Activated CD8-positive, alpha-beta memory T cell treated with anti-CD3 and anti-CD28 coated beads for 1 hour (primary cell): ENCODE data around the gene LSM11.

Experiments used
- DNase-seq, 2 donors: peaks; one replicate each; pipeline ENCODE4 v3.0.0-alpha.2; 2020; ENCODE audit warnings: low read depth in 1 of 2; ENCODE audit errors: extremely low read depth in 1 of 2

LSM11 gene

DNA sequence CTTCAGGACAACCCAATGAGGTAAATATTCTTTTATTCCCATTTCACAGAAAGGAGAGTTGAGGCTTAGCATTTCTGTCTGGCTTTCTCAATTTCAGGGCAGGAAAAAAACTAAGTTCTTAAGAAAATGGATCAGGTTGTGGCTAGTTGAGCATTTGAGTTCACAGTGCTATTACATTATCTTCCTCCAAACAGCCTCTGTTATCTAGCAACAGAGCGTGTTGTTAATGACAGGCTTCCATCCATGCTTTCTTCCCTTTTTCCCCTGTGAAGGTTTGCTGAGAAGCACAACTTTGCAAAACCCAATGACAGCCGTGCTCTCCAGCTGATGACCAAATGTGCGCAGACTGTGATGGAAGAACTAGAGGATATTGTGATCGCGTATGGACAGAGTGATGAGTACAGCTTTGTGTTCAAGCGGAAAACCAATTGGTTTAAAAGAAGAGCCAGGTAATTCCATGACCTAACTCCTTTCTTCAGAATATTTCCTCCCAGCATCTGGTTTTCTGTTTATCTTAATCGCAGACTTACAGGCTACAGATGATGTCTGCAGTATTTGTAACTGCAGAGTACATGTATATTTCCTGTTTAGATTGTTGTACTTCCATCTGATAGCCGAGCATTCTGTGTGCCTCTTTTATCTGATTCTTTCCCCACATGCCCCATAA lies 10.8 kb upstream of the LSM11 start:
- no peak for DNase-seq

DNA sequence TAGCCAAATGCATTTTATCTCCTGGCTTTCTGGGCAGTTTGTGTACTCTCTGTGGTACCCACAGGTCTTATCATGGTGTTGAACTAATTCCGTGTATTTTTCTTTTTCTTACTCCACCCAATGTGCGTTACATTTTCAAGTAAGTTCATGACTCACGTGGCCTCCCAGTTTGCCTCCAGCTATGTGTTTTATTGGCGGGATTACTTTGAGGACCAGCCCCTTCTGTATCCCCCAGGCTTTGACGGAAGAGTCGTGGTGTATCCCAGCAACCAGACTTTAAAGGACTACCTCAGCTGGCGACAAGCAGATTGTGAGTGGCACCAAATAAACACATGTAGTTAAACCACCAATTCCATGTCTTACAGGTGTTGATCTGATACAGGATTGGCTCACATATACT lies 9.1 kb upstream of the LSM11 start:
- no peak for DNase-seq

DNA sequence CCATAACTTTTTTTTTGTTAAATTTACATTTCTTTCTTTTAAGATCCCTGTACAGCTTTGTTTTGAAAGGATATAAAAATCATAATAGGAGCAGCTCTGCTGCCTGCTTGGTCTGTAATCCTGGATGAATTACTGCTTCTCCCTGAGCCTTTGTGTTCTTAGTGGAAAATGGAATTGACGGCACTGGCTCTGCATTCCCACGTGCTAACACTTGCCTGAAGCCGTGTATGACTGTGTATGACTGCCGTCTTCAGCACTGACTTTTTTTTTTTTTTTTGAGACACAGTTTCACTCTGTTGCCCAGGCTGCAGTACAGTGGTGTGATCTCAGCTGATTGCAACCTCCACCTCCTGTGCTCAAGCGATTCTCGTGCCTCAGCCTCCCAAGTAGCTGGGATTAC lies 7.5 kb upstream of the LSM11 start:
- no peak for DNase-seq

DNA sequence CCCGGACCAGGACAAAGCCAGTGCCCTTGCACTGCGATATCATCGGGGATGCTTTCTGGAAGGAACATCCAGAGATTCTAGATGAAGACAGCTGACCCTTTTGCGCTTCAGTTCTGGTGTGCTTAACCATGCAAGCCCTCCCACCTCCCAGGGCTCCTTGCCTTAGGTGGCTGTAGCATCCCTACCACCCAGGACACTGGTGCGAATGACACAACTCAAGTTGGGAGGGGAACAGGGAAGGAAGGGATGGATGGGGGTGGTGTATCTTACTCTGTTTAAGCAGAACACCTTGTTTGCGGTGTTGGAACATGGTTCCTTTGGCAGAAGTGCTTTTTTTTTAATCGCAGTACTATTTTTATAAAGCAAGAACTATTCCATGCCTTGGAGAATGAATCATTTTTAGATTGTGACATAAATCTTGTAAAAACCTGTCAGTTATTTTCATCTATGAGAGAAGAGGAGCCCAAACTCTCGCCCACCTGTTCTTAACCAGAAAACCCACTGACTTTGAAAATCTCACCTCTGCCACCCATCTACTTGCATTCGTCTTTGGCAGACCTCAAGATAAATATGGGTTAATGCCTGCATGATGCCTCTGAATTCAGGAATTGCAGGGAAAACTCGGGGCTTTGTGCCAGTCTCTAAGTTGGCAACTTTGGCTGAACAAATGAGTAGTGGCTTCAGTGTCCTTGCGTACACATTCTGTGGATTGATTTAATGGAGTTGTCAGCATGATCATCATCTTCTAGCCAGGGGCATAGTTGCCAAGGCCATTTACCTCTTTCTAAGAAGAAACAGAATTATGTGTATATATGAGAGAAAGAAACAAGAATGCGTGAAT lies 3.9 kb upstream of the LSM11 start:
- DNase-seq = no peak

DNA sequence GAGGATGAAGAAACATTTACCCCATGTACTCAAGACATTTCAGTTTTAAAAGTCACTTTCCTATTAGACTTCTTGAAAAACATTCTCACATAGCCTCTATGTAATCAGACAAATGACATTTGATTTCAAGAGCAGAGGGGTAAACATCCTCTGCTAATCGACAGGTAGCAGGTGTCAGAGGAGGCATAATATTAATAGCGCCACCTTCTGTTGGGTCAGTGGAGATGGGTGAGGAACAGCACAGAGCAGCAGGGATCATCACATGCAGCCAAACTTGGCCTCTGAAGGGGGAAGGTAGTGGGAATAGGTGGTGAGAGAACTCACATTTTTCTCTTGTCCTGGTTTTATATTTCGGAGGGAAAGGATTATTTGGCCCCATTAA lies 3.3 kb upstream of the LSM11 start:
- DNase-seq = no peak

DNA sequence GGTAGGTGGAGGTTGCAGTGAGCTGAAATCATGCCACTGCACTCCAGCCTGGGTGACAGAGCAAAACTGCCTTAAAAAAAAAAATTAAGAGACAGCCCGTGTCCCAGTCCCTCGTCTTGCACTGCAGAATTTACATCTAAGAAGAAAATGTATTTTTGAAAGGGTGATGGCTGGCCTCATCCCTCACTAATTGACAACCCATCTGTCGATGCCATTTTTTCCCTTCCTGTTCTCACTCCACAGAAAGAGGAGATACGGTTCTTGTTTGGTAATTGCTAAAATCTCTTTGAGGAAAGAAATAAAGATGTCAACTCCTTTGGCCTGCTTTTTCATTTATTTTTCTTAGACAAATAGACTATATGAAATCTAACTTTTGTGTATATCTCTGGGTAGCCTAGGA lies 2.4 kb upstream of the LSM11 start:
- no peak for DNase-seq

DNA sequence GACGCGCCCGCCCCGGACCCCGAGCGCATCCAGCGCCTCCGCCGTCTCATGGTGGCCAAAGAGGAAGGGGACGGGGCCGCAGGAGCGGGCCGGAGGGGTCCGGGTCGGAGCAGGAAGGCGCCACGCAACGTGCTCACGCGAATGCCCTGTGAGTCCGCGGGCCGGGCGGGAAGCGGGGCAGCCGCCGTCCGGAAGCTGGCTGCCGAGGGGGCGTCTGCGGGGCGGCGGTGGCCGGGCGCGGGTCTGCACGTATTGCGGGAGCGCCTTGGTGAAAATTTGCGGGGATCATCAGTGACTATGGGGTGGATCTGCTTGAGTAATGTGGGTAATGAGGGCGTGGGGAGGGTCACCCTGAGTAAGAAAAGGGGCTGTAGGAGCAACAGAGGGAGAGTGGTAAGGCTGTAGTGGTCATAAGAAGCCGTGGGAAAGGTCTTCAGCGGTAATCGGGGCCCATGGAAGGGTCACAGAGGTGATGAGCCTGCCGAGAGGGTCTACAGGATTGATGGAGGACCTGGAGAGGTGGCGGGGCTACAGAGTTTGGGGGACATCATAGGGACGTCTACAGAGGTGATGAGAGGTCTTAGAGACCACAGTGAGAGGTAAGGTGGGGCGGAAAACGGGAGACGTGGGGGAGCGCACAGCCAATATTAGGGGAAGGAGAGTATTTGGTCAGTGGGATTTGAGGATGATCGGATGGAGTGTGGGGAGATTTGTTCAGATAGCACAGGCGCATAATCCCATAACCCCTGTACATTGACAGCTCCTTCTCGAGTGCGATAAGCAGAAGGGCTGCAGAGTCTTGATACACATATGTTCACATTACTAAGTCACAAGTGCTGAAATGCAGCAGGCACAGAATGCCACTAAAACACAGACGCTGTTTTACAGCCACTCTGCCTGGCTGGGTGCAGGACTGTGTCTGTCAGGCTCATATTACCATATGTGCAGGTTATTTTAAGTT lies 819 bp downstream of the LSM11 start:
- no peak for DNase-seq

DNA sequence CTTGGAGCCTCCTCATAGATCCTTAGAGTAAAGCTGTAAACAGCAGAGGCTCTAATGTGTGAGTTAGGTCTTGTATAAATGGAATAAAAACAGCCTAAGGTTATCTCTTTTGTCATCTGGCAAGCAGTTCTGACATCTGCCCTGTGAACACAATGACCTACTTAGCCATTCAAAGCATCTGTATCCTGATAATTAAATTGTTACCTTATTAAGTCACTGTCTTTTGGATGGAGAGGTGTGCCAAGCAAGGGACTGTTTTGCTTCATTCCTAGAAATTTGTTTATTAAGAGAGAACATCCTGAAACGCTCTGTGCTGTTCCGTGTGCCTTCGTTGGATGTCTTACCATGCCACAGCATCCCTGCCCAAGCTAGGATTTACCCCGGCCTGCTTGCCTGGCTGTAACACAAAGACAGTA lies 1.5 kb downstream of the LSM11 start:
- DNase-seq = no peak

DNA sequence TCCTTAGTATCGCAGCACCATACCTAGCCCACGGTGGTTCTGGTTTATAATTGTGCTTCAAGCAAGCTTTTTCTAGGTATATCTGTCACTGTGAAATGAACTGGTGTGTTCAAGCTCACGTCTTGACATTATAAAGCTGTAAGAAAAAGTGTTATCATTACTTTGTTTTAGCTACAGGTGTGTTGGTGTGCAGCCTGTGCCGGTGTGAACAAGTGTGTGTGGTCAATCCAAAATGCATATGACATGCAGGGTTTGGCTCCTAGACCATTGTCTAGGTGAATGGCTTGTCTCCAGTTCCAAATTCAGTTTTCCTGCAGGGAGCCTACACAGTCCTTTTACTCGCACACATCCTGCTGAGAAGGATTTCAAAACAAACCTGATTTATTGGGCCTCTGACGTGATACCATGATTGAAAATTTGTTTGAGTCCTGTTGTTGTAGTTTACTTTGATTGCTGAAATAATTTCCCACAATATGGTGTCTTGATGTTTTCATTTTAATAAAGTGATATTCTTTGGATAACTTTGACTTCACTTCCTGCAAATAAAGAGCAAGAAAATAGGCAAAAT lies 3.7 kb downstream of the LSM11 start:
- no peak for DNase-seq

DNA sequence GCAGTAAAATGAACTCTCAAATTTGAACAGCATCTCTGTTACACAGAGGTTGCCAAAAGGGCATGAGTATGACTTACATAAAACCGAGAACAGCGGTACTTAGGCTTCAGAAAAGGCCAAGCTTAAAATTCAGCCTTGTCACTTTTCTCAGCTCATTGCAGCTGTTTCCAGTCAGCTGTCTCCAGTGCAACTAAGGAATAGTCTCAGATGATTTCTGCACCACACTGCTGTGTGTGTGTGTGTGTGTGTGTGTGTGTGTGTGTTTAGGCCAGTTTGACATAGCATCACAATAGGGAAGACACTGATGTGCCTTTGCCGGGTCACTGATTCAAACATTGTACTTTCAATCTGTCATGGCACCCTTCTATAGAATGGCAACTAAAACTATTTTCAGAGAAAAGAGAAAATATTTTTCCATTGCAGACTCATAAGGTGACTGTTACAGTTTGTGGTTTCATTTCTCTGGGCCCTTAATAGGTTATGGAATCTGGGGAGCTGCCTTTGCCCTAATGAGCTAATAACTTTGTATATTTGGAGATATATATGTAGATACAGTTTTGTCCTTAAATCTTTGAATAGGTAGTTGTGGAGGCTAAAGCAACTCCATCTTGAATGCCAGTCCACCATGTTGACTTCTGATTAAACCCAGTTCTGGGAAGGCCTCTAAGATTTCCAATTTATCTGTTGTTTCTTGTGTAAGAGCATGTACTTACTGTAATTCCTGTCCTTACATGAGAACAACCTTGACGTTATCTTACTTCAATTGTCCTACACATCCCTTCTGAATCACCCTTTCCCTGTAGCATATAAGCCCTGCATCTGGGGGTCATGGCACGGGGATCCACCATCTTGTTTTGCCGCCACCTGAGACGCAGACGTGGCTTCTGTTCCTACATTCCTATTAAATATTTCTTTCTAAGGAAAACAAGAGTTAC lies 4.5 kb downstream of the LSM11 start:
- DNase-seq = no peak

DNA sequence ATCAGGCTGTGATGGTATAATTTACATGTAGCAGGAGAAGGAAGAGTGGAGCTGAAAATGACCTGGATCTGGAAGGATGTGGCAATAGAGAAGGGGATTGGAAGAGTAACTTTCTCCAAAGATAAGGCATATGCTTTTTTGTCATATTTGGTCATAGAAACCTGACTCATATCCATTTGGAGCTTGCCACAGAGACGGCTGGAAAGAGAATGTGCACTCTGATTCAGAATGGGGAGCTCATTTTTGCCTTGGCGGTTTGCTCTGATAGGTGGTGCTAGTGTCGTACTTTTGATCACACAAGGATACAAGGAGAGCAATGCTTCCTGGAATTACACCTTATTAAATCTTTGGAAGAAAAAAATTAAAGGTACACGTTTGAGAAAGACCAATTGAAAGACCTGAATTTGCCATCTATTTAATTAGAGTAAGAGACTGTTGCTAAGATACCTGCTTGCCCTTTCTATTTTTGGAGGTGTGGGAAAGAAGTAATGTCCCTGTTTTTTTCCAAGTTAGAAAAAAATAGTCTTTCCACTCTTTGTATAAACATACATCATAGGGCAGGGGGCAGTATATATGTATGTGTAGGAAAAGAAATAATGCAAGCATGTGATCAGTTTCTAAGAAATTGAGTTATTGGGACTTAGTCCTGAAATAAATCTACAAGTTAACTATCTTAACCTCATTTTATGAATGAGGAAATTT lies 5.4 kb downstream of the LSM11 start:
- DNase-seq = no peak

DNA sequence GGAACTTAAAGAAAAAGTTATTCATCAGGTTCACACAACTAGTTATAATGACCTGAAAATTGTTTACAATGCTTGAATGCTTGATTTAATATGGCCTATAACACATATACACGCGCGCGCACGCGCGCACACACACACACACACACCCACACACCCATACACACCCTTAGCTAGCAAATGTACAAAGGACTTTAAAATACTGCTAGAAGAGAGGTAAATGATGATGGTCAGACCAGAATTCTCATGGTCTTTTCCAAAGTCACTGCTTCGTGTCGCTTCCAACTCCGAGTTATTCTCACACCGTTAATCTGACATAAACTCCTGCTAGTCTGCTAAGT lies 5.9 kb downstream of the LSM11 start:
- no peak for DNase-seq

DNA sequence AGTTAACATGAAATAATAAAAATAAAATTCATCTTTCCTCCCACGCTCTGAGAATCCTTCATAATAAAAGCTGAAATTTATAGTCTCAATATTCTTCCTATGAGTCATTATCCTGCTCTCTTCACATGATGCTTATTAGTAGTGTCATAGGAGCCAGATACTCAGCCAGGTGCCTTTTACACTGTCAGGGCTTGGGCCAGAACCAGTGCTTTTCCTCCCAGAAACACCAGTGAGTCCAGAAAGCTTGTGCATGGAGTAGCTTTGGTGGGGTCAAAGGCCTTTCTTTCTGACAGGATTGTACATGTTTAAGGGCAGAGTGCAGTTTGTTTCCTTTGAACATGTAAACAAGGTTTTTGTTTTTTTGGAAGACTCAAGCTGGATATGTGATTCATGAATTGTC lies 6.8 kb downstream of the LSM11 start:
- no peak for DNase-seq

DNA sequence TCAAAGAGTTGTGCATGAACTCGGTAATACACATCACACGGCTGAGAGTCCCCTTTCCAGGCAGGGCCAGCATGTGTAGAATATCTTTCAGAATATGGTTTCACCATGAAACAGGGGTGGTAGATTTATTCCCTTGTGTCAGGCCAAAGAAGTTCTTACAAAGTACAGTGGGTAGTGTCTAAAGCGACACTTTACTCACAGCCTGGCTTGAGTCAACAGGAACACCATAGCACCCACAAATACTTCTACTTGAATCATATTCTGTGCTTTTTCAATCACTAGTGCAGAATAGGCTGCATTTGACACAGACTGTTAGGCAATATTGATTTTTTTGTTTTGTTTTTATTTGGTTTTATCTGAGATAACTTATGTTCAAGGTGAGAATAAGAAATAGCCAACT lies 12.6 kb downstream of the LSM11 start:
- no peak for DNase-seq

DNA sequence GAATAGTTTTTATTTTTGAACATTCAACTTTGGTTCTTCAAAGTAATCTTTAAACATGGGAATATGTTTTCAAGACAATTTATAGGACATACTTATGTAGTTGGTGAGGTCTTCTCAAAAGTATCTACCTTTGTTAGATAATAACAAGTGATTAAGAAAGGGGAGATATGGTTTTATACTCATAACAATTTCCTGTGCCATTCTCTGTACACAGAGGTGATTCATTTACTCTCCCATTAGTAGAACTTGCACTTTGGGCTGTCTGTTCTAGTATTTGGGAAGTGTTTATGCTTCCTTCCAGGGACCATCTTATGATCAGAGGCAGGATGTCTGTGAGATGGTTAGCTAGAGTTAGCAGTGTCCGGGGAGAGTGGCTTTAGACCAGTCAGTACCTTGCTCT lies 15.2 kb downstream of the LSM11 start:
- DNase-seq = no peak

DNA sequence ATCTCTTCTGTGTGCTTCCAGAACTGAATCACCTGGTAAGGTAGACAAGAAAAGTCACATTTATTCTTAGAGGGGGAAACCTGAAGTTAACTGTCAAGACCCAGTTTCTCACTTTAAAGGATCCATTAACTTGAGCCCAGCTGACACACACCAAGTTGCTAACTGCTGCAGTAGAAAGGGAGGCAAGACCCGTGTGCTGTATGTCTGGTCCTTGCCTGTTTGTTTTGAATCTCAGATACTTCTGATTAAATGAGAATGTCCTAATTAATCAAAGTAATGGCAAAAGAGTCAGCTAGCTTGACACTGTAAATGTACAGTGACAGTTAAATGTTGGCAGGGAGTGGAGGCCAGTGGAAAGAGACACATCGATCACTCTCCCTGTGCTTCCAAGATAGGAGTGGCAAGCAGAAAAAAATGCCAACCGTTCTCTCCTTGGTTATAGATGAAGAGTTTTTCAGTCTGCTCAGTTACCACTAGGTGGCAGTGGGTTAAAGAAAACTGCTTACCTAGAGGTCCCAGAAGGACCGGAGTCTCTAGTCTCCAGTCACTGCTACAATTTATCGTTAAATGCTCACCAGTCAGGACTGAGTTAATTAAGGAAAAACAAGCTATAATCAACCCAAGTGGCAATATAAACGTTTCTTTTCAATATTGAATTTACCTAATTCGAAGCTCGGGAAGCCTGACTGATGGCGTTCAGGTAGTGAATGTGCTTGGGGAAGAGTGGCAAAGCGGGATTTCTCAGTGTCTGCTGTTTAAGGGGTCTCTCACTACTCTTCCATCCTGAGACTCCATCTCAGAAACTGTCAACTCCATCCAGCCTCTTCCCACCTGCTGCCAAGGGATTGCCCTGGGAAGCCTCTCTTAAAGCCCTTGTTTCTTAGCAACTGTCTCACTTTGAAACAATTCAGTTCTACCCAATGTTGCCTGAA lies 18.4 kb downstream of the LSM11 start:
- no peak for DNase-seq

DNA sequence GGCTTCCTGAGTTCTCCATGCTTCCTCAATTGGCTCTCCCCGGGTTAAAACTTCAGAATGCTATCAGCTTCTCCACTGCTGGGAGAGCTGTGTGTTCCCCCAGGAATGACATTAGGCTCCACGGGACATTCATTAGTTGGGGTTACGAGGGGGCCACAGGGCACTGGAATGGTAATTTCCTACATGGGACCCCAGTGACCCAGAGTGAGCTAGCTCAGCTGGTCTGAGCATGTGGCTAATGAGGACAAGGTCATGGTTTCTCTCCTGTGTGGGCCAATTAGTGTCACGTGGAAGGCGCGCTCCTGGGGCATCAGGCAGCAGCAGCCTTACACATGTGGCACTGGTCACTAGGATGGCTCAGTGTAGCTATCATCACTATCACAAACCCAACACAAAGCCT lies 21.0 kb downstream of the LSM11 start:
- DNase-seq = no peak

DNA sequence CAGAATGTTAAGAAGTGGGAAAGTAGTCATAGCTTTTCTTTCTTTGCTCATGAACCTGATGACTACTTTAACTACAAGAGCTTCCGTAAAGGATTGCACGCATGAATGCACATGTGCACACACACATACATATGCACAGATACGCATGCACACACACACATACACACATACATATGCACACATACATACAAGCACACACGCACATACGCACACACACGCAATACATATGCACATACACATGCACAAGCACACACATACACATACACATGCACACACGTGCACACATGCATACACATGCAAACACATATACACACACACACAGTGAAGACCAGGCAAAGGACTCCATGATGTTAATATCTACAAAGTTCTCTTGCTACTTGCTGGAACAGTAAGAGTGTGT lies 22.9 kb downstream of the LSM11 start:
- DNase-seq = no peak

DNA sequence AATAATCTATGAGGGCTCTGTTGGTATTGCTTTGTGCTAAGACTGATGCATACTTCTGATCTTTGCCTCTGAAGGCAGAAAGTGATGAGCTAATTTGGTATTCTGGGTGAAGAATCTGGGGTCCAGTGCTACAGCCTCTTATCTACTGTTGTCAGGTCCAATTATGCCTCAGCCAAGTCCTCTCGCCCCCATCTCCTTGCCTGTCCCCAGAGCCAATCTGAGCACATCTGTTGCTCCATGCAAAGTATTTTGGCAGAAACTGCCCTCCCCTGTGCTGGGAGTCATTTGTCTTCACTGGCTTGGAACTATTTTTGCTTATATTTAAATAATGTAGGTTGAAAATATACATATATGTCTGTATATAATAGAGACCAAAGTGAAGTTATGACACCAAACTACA lies 23.4 kb downstream of the LSM11 start:
- no peak for DNase-seq
